Mucosa of gallbladder (tissue), 1 donor: ENCODE measurements around the gene PINLYP. TPM values are rescaled to one million over a fixed set of nuclear protein-coding genes. Genes with fewer than 3 reads are reported as not detected.

Experiments used
- DNase-seq: peaks from one replicate; pipeline ENCODE4 v3.0.0-alpha.2; 2020; ENCODE audit warnings: low spot score
- total RNA-seq: library from RNA; stranded (reverse); gene quantifications from one replicate; pipeline ENCODE4 v1.2.1, GENCODE V29; 2021
- donor health status: DM: no; HTN: no; CAD: no.

The PINLYP gene
- total RNA-seq, 1 donor from 2014 or later, result 13.3 TPM

GRCh38 chr19:43606569-43607229 lies 31.1 kb downstream of the PINLYP start:
- DNase-seq, result no peak

GRCh38 chr19:43607238-43608205 lies 31.9 kb downstream of the PINLYP start:
- no peak for DNase-seq

GRCh38 chr19:43609872-43610271 lies 34.3 kb downstream of the PINLYP start:
- DNase-seq, result no peak

- DNase-seq, result no peak
Observed at GRCh38 chr19:43610493-43610892, 34.9 kb downstream of the PINLYP start.

GRCh38 chr19:43611788-43612187 lies 36.2 kb downstream of the PINLYP start, which contains the start of gene SRRM5:
SRRM5 (plus strand) TSS chr19:43612088; CDS start chr19:43612122, 34 bp downstream.
- DNase-seq, result no peak

- no peak for DNase-seq
Observed at GRCh38 chr19:43612374-43612773, 36.8 kb downstream of the PINLYP start.

- no peak for DNase-seq
Observed at GRCh38 chr19:43616306-43616705, 40.7 kb downstream of the PINLYP start.

- no peak for DNase-seq
Observed at GRCh38 chr19:43616954-43617353, 41.4 kb downstream of the PINLYP start.

- DNase-seq, result no peak
Observed at GRCh38 chr19:43618921-43619261, 43.3 kb downstream of the PINLYP start.

GRCh38 chr19:43619262-43620060 lies 43.9 kb downstream of the PINLYP start, which contains the start of gene ZNF428:
ZNF428 (minus strand) TSS chr19:43619629; CDS start chr19:43614304, 5,325 bp downstream.
- DNase-seq, result peak; percentile 84

- no peak for DNase-seq
Observed at GRCh38 chr19:43620061-43621001, 44.7 kb downstream of the PINLYP start.

GRCh38 chr19:43622070-43622469 lies 46.5 kb downstream of the PINLYP start:
- no peak for DNase-seq

- no peak for DNase-seq
Observed at GRCh38 chr19:43622956-43623355, 47.4 kb downstream of the PINLYP start.

GRCh38 chr19:43623889-43624670 lies 48.5 kb downstream of the PINLYP start:
- DNase-seq, result no peak

GRCh38 chr19:43624933-43625332 lies 49.3 kb downstream of the PINLYP start:
- peak; percentile 26 for DNase-seq

- no peak for DNase-seq
Observed at GRCh38 chr19:43625918-43626579, 50.4 kb downstream of the PINLYP start.

GRCh38 chr19:43626838-43627237 lies 51.2 kb downstream of the PINLYP start:
- DNase-seq, result no peak

- DNase-seq, result no peak
Observed at GRCh38 chr19:43628646-43629326, 53.2 kb downstream of the PINLYP start.

- no peak for DNase-seq
Observed at GRCh38 chr19:43631491-43631890, 55.9 kb downstream of the PINLYP start.
